Placental epithelial cell (primary cell): Measurements from ENCODE around the gene GPBAR1. TPM values are rescaled to one million over a fixed set of nuclear protein-coding genes. Genes with fewer than 3 reads are reported as not detected.

Experiments used
- total RNA-seq: library from RNA; depleted of rRNA; stranded (reverse); fragments of >200 nt; gene quantifications from 2 replicates; pipeline ENCODE4 v1.2.3, GENCODE V29; 2012

Gene GPBAR1
- total RNA-seq, result 0.39 and 1.2 TPM in 2 replicates

GRCh38 chr2:218260742-218261422 is at the start of gene GPBAR1:
GPBAR1 (plus strand) TSS chr2:218261015; CDS start chr2:218262725, 1,710 bp downstream.

DNA sequence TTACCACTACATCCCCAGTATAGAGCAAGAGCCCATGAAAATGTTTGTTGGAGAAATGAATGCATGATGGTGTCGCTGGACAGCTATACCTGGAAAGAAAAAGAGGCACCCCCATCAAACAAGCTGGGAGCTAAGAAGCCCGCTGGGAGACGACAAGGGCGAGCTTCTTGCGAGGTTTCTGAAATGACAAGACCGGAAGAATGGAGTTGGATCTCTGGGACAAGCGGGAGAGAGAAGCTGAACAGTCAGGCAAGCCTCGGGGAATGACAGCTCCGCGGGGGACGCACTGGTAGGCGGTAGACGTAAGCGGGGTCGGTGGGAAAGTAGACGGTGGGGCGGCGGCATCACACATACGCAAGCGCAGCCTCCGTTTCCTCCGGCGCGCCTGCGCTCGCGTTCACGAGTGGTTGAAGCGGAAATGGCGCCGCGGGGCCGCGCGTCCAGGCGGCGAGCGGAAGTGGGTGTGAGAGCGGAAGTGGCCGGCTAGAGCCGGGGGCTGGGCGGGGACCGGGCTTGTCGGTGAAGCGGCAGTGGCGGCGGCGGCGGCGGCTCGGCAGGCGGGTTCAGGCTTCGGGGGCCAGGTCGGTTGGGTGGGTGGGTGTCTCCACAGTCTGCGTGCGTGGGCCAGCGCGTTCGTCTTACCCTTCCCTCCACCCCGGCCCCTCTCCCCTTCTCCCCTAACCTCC is 44.0 kb upstream of the GPBAR1 start, which contains the start of gene ARPC2:
TSS of gene ARPC2 (plus strand) at position 516 of the 686 bp plus-strand sequence. CDS start 282 bp downstream, outside the sequence.

DNA sequence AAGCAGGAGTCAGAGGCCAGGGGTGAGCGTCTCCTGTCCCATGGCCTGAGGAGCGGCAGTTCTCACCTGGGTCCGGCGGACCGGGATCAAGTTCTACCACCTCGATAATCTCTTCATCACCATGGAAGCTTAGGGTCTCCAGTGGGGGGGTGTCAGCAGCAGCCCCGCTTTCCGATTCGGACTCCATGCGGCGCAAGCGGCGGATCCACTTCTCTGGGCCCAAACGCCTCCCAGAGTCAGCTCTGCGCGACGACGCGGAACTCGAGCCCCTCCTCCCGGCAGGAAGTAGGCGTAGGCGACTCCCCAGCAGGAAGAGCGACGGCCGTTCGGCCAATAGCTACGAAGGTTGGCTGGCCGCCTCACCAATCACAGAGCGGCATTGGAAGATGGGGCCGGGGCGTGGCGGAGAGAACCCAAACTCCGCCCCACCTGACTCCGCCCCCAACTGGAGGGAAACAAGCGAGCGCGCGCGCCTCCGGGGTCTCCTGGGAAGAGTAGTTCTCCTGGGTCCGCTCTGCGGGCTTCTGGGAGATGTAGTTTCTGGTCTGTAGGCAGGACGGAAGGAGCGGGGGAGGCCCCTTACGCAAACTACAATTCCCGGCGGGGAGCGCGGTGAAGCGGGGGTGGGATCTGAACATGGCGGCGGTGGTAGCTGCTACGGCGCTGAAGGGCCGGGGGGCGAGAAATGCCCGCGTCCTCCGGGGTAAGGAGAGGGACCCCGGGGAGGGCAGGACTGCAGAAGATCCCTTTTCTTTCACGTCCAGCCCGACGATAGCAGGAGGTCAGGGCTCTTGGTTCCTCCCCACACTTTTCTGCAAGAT is 9.3 kb downstream of the GPBAR1 start, which contains the start of the genes AAMP and PNKD:
TSS of gene AAMP (minus strand) at position 238 of the 821 bp plus-strand sequence. CDS start at position 187, 51 bp downstream.
TSS of gene PNKD (plus strand) at position 620 of the 821 bp plus-strand sequence. CDS start at position 637, 17 bp downstream.

DNA sequence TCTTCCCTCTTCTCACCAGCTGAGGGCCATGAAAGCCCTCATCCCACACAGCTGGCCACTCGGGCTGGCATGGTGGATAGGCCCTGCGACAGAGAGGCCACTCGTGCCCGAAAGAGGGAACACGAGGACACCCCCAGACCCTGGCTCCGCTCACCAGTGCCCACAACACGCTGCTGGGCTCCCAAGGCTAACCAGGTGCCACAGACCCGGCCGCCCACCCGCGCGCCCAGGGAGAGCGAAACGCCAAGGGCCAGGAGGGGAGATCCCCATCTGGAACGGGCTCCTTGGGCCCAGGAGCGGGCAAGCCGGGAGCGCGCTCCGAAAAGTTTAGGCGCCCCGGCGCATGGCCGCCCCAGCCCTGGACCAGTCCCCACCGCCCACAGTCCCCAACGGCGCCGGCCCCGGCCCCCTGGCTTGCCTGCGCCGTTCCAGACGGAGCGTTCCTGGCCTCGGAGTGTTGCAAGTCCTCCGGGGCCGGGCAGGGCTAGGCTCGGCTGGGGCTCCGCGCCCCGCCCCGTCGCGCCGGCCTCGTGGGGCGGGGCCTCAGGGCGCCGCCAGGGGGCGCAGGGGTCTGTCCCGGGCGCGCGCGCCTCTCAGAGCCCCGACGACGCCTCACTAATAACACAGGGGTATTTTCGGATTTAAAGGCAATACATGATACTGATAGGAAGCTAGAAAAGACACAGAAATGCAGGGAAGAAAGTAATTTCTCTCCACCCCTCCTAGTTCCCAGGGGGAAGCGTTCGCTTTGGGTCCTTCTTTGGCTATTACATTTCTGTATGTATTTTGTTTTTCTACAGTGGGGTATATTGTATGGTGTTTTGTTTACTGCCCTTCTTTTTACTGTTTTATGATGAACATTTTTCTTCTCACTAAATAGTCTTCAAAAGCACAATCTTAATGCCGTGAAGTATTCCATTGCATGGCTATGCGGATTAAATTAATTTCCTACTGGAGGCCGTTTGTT is 31.5 kb downstream of the GPBAR1 start, which contains the start of gene TMBIM1:
TSS of gene TMBIM1 (minus strand) at position 456 of the 967 bp plus-strand sequence. CDS start 10,362 bp downstream, outside the sequence.

Other genes with a start within 250 kb of the GPBAR1 start
- not detected in 2 replicates for gene RUFY4, start 191.8 kb upstream of the GPBAR1 start, total RNA-seq
- gene CXCR2, start 135.0 kb upstream of the GPBAR1 start, total RNA-seq, result not detected in 2 replicates
- gene CXCR1, start 94.1 kb upstream of the GPBAR1 start, total RNA-seq, result not detected in 2 replicates
- 268 and 530 TPM in 2 replicates for gene ARPC2, start 43.8 kb upstream of the GPBAR1 start, total RNA-seq
- gene AAMP, start 9.1 kb downstream of the GPBAR1 start, total RNA-seq, result 113 and 117 TPM in 2 replicates
- 27.9 and 37.8 TPM in 2 replicates for gene PNKD, start 9.5 kb downstream of the GPBAR1 start, total RNA-seq
- 143 and 283 TPM in 2 replicates for gene TMBIM1, start 31.5 kb downstream of the GPBAR1 start, total RNA-seq
- not detected in 2 replicates for gene CATIP, start 95.8 kb downstream of the GPBAR1 start, total RNA-seq
- gene SLC11A1, start 121.3 kb downstream of the GPBAR1 start, total RNA-seq, result 0.22 and 0.39 TPM in 2 replicates
- 77.3 and 130 TPM in 2 replicates for gene CTDSP1, start 138.9 kb downstream of the GPBAR1 start, total RNA-seq
- not detected in 2 replicates for gene VIL1, start 158.1 kb downstream of the GPBAR1 start, total RNA-seq